Stomach (tissue), 4 donors: Measurements from ENCODE around the gene DDIT3.

Source experiments
- EP300 ChIP-seq: sonication (generic); formaldehyde crosslinking; IDR thresholded peaks from one replicate; pipeline ENCODE4 v1.6.1; 2017; ENCODE audit warnings: antibody characterized with exemption
- POLR2A ChIP-seq, 4 donors: fragments of 450-650 bp; IDR thresholded peaks; one replicate each; pipeline ENCODE4 v1.6.1; 2016; ENCODE audit warnings: antibody characterized with exemption in 4 of 4, control low read depth in 2 of 4, mild to moderate bottlenecking in 1 of 4, moderate library complexity in 1 of 4
- POLR2AphosphoS5 ChIP-seq, 3 donors: sonication (generic); formaldehyde crosslinking; IDR thresholded peaks; one replicate each; pipeline ENCODE4 v1.6.1; 2016; ENCODE audit warnings: antibody characterized with exemption in 3 of 3
- TF ChIP-seq, protein P1 (sequence below), 7 experiments: fragments of 450-650 bp in 4 of 7; fragments of 200-600 bp in 3 of 7; sonication (generic) in 3 of 7; IDR thresholded peaks; one replicate each; pipeline ENCODE4 v1.5.1; 2016 to 2019; ENCODE audit warnings: antibody characterized with exemption in 7 of 7, control low read depth in 2 of 7, mild to moderate bottlenecking in 1 of 7

- TF ChIP-seq EP300 (no peak), POLR2A (IDR thresholded peaks at IDR 0.05) (no peak), POLR2AphosphoS5 (IDR thresholded peaks at IDR 0.05) (no peak)
- TF ChIP-seq, protein P1, sequence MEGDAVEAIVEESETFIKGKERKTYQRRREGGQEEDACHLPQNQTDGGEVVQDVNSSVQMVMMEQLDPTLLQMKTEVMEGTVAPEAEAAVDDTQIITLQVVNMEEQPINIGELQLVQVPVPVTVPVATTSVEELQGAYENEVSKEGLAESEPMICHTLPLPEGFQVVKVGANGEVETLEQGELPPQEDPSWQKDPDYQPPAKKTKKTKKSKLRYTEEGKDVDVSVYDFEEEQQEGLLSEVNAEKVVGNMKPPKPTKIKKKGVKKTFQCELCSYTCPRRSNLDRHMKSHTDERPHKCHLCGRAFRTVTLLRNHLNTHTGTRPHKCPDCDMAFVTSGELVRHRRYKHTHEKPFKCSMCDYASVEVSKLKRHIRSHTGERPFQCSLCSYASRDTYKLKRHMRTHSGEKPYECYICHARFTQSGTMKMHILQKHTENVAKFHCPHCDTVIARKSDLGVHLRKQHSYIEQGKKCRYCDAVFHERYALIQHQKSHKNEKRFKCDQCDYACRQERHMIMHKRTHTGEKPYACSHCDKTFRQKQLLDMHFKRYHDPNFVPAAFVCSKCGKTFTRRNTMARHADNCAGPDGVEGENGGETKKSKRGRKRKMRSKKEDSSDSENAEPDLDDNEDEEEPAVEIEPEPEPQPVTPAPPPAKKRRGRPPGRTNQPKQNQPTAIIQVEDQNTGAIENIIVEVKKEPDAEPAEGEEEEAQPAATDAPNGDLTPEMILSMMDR (IDR thresholded peaks at IDR 0.05) = no peak
These were observed 34.6 kb downstream of the DDIT3 start for GRCh38 chr12:57485695-57486094.
